Testis (tissue), 2 donors: ENCODE results near the gene C10orf53.

Experiments
- CTCF ChIP-seq, 3 experiments: fragments of 450-650 bp in 2 of 3; fragments of 200-600 bp in 1 of 3; sonication (generic) in 1 of 3; IDR thresholded peaks; one replicate each; pipeline ENCODE4 v1.5.1; 2016 to 2019; ENCODE audit warnings: antibody characterized with exemption in 3 of 3, mild to moderate bottlenecking in 2 of 3, moderate library complexity in 1 of 3
- POLR2A ChIP-seq: fragments of 450-650 bp; IDR thresholded peaks from one replicate; pipeline ENCODE4 v1.6.1; 2017; ENCODE audit warnings: antibody characterized with exemption, mild to moderate bottlenecking, moderate library complexity

GRCh38 chr10:49746626-49747302 lies 67.3 kb downstream of the C10orf53 start:
- TF ChIP-seq CTCF (IDR thresholded peaks at IDR 0.05) (no peak), POLR2A (no peak)
